Left lung (tissue), 10 donors: ENCODE data around the gene CDCA4. TPM values are rescaled to one million over a fixed set of nuclear protein-coding genes. Genes with fewer than 3 reads are reported as not detected.

Experiments
- ATAC-seq: fragments of 200-7000 bp; cut with Tn5 transposase; one replicate; pipeline ENCODE4 v1.9.1; 2020; ENCODE audit warnings: moderate library complexity
- DNase-seq, 4 donors: peaks; one replicate each; pipeline ENCODE4 v3.0.0-alpha.2; 2013 to 2020
- H3K27ac ChIP-seq, 2 donors: fragments of 200-600 bp; sonication (generic) in 1 of 2; one replicate each; pipeline versions ENCODE4 v1.5.0 to v1.8.0; 2020 to 2021
- H3K27me3 ChIP-seq, 2 donors: fragments of 200-600 bp; sonication (generic) in 1 of 2; one replicate each; pipeline versions ENCODE4 v1.5.0 to v1.8.0; 2020 to 2021
- H3K36me3 ChIP-seq, 2 donors: fragments of 200-600 bp; sonication (generic) in 1 of 2; one replicate each; pipeline versions ENCODE4 v1.5.0 to v1.8.0; 2020 to 2021
- H3K4me1 ChIP-seq, 2 donors: fragments of 200-600 bp; one replicate each; pipeline ENCODE4 v1.8.0; 2021
- H3K4me3 ChIP-seq, 2 donors: fragments of 200-600 bp; sonication (generic) in 1 of 2; one replicate each; pipeline versions ENCODE4 v1.5.0 to v1.8.0; 2020 to 2021; ENCODE audit warnings: mild to moderate bottlenecking in 1 of 2
- H3K9me3 ChIP-seq, 2 donors: fragments of 200-600 bp; sonication (generic) in 1 of 2; one replicate each; pipeline versions ENCODE4 v1.5.0 to v1.8.0; 2020 to 2021
- intact Hi-C, 2 donors: fragments of 100-400 bp; cut with DNase I; formaldehyde crosslinking; loops; one replicate each; pipeline versions ENCODE4 v1.11.2 to v1.14.2; 2022
- polyA plus RNA-seq, 6 donors: library from polyadenylated mRNA; unstranded; fragments of 120-200 nt; gene quantifications; one replicate each; pipeline ENCODE4 v1.2.1, GENCODE V29; 2013; ENCODE audit not compliant: insufficient read length in 6 of 6
- total RNA-seq, 2 donors: library from RNA; stranded (reverse); fragmentation: NEBNext Ultra II Directional; extraction: Animal tissue kit (Norgen Biotek cat#: 25700); gene quantifications; one replicate each; pipeline ENCODE4 v1.2.1, GENCODE V29; 2021
- TF ChIP-seq, protein P1 (sequence below), 2 donors: fragments of 200-600 bp; sonication (generic) in 1 of 2; IDR thresholded peaks; one replicate each; pipeline versions ENCODE4 v1.5.0 to v1.8.0; 2021; ENCODE audit warnings: antibody characterized with exemption in 2 of 2
- donor health status: DM: no; HTN: yes; CAD: no.
- donor health status: DM: no; HTN: no; CAD: no.

CDCA4 gene
- total and polyA plus RNA-seq, 8 donors = 9.4 to 30.6 (median 20.5) TPM

DNA sequence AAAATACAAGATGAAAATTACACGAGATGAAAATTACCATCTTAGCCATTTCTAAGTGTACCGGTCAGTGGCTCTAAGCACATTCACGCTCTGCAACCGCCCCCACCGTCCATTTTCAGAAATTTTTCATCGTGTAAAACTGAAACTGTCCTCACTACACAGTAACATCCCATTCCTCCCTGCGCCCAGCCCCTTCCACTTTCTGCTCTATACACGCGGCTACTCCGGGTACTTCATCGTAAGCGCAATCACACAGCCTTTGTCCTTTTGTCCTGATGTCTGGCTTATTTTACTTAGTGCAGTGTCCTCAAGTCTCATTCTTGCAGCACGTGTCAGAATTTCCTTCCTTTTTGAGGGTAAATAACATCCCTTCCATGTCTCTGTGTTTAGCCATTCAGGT lies 47.9 kb upstream of the CDCA4 start:
- peaks cover 0 to 68% of the 10 kb centered on the region in 2 donors for H3K4me1 ChIP-seq
- H3K9me3 ChIP-seq = no peaks in the 10 kb centered on the region
- DNase-seq (peak in 1 of 4 donors; percentile 10), ATAC-seq (no peak)
- H3K36me3 ChIP-seq = no peaks in the 10 kb centered on the region
- TF ChIP-seq, protein P1, sequence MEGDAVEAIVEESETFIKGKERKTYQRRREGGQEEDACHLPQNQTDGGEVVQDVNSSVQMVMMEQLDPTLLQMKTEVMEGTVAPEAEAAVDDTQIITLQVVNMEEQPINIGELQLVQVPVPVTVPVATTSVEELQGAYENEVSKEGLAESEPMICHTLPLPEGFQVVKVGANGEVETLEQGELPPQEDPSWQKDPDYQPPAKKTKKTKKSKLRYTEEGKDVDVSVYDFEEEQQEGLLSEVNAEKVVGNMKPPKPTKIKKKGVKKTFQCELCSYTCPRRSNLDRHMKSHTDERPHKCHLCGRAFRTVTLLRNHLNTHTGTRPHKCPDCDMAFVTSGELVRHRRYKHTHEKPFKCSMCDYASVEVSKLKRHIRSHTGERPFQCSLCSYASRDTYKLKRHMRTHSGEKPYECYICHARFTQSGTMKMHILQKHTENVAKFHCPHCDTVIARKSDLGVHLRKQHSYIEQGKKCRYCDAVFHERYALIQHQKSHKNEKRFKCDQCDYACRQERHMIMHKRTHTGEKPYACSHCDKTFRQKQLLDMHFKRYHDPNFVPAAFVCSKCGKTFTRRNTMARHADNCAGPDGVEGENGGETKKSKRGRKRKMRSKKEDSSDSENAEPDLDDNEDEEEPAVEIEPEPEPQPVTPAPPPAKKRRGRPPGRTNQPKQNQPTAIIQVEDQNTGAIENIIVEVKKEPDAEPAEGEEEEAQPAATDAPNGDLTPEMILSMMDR (IDR thresholded peaks at IDR 0.05) = no peak
- H3K27ac ChIP-seq = peak overlapping the region in 1 of 2 donors; percentile 82
- no peak overlapping the region for H3K4me3 ChIP-seq
- peaks cover 0 to 17% of the 10 kb centered on the region in 2 donors for H3K27me3 ChIP-seq
- intact Hi-C loops = no loop called here

DNA sequence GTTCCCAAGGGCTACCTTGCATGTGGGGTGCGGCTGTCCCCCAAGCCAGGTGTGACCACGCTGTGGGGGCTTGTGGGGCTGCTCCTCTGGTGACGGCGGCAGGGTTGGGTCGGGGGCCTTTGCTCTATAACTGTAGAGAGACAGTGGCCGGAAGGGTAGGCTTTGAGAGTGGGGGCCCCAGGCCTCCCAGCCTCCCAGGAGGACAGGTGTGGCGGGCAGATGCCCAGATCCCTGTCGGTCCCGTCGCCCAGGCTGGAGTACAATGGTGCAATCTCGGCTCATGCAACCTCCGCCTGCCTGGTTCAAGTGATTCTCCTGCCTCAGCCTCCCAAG lies 47.1 kb upstream of the CDCA4 start:
- Histone ChIP-seq H3K4me1 (peaks cover 0 to 77% of the 10 kb centered on the region in 2 donors), H3K27me3 (peaks cover 0 to 8% of the 10 kb centered on the region in 2 donors), H3K36me3 (no peaks in the 10 kb centered on the region), H3K4me3 (no peak overlapping the region), H3K9me3 (no peaks in the 10 kb centered on the region), H3K27ac (peak overlapping the region in 1 of 2 donors; percentile 33)
- TF ChIP-seq, protein P1 (IDR thresholded peaks at IDR 0.05) = no peak
- DNase-seq (peak in 1 of 4 donors; percentile 64), ATAC-seq (no peak)
- intact Hi-C loops = no loop called here

DNA sequence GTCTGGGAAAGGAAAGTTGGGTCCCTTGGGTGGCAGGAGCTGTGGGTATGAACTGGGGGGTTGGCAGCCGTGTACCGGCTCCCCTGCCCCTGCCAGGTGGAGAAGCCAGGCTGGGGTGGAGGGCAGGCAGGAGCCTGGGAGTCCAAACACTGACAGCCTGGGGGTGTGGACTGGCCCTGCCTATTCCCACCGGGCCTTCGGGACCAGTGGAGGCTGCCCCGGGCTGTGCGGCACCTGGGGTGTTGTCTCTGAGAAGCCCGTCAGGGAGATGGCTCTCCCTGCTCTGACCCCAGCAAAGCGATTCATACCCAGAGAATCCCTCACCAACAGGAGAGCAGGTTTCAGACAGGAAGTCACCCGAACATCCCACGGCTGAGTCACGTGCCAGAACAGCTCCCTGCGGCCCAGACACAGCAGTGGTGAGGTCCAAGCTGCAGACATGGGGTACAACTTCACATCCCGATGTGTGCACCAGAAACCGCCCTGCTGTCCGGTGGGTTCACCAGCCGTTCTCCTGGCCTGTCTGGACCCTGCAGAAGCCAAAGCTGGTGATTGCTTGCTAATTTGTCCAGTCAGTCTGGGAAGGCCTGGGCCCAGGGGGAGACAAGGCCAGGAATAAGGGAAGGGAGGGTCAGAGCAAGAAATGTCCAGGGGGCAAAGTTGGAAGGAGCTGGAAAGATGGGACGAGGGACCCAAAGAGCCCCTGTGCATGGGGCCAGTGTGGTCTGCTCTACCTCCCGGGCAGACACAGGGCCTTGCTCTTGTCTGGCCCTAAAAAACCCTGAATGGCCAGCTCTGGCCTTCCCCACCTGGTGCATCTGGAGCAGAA lies 46.5 kb upstream of the CDCA4 start:
- H3K4me3 ChIP-seq = no peak overlapping the region
- H3K4me1 ChIP-seq = peaks cover 0 to 82% of the 10 kb centered on the region in 2 donors
- intact Hi-C loops = no loop called here
- H3K27me3 ChIP-seq = peaks cover 0 to 2% of the 10 kb centered on the region in 2 donors
- DNase-seq (peak in 1 of 4 donors; percentile 77), ATAC-seq (no peak)
- H3K27ac ChIP-seq = peak overlapping the region in 1 of 2 donors; percentile 95
- no peaks in the 10 kb centered on the region for H3K36me3 ChIP-seq
- no peaks in the 10 kb centered on the region for H3K9me3 ChIP-seq
- TF ChIP-seq, protein P1 (IDR thresholded peaks at IDR 0.05) = no peak

DNA sequence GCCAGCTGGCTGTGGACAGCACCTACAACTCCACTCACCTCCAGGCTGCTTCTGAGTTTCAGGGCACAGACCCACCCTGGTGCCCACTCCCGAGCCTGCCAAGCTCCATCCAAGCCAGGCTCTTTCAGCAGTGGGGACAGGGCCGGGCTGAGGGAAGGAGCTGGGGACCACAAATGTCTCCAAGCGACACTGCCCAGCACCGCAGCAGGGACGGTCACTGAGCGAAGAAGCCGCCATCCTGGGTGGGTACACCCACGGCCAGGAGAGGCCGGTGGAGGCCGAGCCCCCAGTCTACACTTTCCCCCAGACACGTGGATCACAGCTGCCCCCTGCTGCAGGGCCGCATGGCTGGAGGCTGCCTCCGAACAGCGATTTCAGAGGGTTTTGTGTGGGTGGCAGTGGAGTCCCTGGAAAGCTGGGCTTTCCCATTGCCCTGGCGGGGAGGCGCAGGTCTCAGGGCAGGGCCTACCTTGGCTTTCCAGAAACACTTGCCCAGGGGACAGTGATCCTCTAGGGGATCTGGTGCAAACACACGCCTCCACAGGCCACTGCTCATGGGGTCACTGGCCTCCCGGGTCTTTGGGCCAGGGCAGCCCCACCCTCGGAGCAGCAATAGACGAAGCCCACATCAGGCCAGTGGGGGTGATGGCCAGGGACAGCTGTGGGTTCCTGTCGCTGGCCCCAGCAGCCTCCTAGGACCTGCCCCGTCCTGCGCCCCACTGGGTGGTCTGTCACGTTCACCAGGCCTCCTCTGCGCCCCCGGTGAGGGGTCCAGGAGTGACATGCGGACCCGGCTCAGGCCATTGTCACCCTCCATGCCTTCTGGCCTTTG lies 45.6 kb upstream of the CDCA4 start:
- ATAC-seq = no peak
- Histone ChIP-seq H3K27me3 (peaks cover 0 to under 1% of the 10 kb centered on the region in 2 donors), H3K36me3 (no peaks in the 10 kb centered on the region), H3K4me1 (peaks cover under 1 to 91% of the 10 kb centered on the region in 2 donors), H3K4me3 (peak overlapping the region in 1 of 2 donors; percentile 53), H3K9me3 (no peaks in the 10 kb centered on the region), H3K27ac (peak overlapping the region in 1 of 2 donors; percentile 95)
- peak in 1 of 4 donors; percentile 76 for DNase-seq
- TF ChIP-seq, protein P1 (IDR thresholded peaks at IDR 0.05) = no peak
- intact Hi-C loops = no loop called here
